Colon (tissue), 2 donors: ENCODE data around the gene NT5E.
"Not testable (repeated sequence)": the region's sequence is repeated elsewhere in the genome, so short reads cannot be mapped to it uniquely, and the experiment has no call there.

Experiments
- FAIRE-seq: peaks from 2 replicates; lab custom pipeline; 2012; peaks lifted over from hg19 to GRCh38; lab: Jason Lieb, UNC
- donor health status: control.
- donor health status: control.

Gene NT5E

GRCh38 chr6:85449818-85450759 is at the start of gene NT5E:
Gene NT5E (plus strand): TSS chr6:85450083. CDS start chr6:85450140, 57 bp downstream.
- FAIRE-seq, result no peak

GRCh38 chr6:85400331-85400730 is 49.6 kb upstream of the NT5E start:
- no peak for FAIRE-seq

- FAIRE-seq, result no peak
These were observed 48.5 kb upstream of the NT5E start for GRCh38 chr6:85401186-85402021.

GRCh38 chr6:85402071-85402470 is 47.8 kb upstream of the NT5E start:
- no peak for FAIRE-seq

GRCh38 chr6:85402922-85403321 is 47.0 kb upstream of the NT5E start:
- FAIRE-seq, result no peak

- FAIRE-seq, result no peak
These were observed 46.4 kb upstream of the NT5E start for GRCh38 chr6:85403331-85404015.

GRCh38 chr6:85404016-85404563 is 45.8 kb upstream of the NT5E start:
- not testable (repeated sequence) for FAIRE-seq

- FAIRE-seq, result no peak
These were observed 45.2 kb upstream of the NT5E start for GRCh38 chr6:85404564-85405174.

GRCh38 chr6:85405175-85405852 is 44.6 kb upstream of the NT5E start:
- no peak for FAIRE-seq

GRCh38 chr6:85405853-85406198 is 44.1 kb upstream of the NT5E start:
- no peak for FAIRE-seq

- FAIRE-seq, result no peak
These were observed 43.2 kb upstream of the NT5E start for GRCh38 chr6:85406641-85407075.

GRCh38 chr6:85408039-85408438 is 41.8 kb upstream of the NT5E start:
- no peak for FAIRE-seq

- peak; percentile 57 for FAIRE-seq
These were observed 36.9 kb upstream of the NT5E start for GRCh38 chr6:85412911-85413430.

- FAIRE-seq, result no peak
These were observed 33.8 kb upstream of the NT5E start for GRCh38 chr6:85416049-85416448.

- no peak for FAIRE-seq
These were observed 33.1 kb upstream of the NT5E start for GRCh38 chr6:85416766-85417165.

GRCh38 chr6:85417336-85417735 is 32.5 kb upstream of the NT5E start:
- FAIRE-seq, result no peak

- FAIRE-seq, result no peak
These were observed 31.8 kb upstream of the NT5E start for GRCh38 chr6:85418059-85418458.

GRCh38 chr6:85419046-85419759 is 30.7 kb upstream of the NT5E start:
- no peak for FAIRE-seq

GRCh38 chr6:85420551-85420950 is 29.3 kb upstream of the NT5E start:
- FAIRE-seq, result no peak

- FAIRE-seq, result no peak
These were observed 28.7 kb upstream of the NT5E start for GRCh38 chr6:85421181-85421580.
